CD8-positive, alpha-beta memory T cell (primary cell): ENCODE data around the gene STX16. TPM values are rescaled to one million over a fixed set of nuclear protein-coding genes. Genes with fewer than 3 reads are reported as not detected.
A peak's percentile ranks its signal among the peaks of the same experiment; 100 is the strongest.

Experiments
- CTCF ChIA-PET: fragments of 350-600 bp; sonication (Branson Sonifier 250); formaldehyde crosslinking; loops from one replicate; lab custom pipeline; 2021; ENCODE audit warnings: antibody characterized with exemption; lab: Charles Lee
- POLR2A ChIA-PET: fragments of 350-600 bp; sonication (Branson Sonifier 250); formaldehyde crosslinking; loops from one replicate; lab custom pipeline; 2021; ENCODE audit warnings: antibody characterized with exemption; lab: Charles Lee
- DNase-seq, 5 donors: peaks; one replicate each; pipeline versions ENCODE4 v3.0.0 to v3.0.0-alpha.2; 2020 to 2022; ENCODE audit warnings: mixed read lengths in 1 of 5
- H3K27ac ChIP-seq: one replicate; pipeline ENCODE4 v1.7.0; 2013; ENCODE audit warnings: low read depth, mild to moderate bottlenecking, low read length, moderate library complexity
- H3K27me3 ChIP-seq: 2 replicates; pipeline ENCODE4 v1.7.0; 2013; ENCODE audit warnings: low read length, mild to moderate bottlenecking; ENCODE audit not compliant: insufficient read depth, poor library complexity, severe bottlenecking
- H3K36me3 ChIP-seq: 2 replicates; pipeline ENCODE4 v1.7.0; 2013; ENCODE audit warnings: mild to moderate bottlenecking, low read length, moderate library complexity; ENCODE audit not compliant: insufficient read depth
- H3K4me1 ChIP-seq: 2 replicates; pipeline ENCODE4 v1.7.0; 2013; ENCODE audit warnings: mild to moderate bottlenecking, low read length, moderate library complexity; ENCODE audit not compliant: insufficient read depth
- H3K4me3 ChIP-seq: 2 replicates; pipeline ENCODE4 v1.7.0; 2013; ENCODE audit warnings: mild to moderate bottlenecking, low read length
- H3K9me3 ChIP-seq: 2 replicates; pipeline ENCODE4 v1.7.0; 2013; ENCODE audit warnings: mild to moderate bottlenecking, low read length
- H3K27ac Mint-ChIP-seq, 8 donors: one replicate each; pipeline ENCODE4 v1.8.0; 2020 to 2021; ENCODE audit warnings: mixed read lengths in 8 of 8, mild to moderate bottlenecking in 6 of 8, inconsistent platforms in 3 of 8, moderate library complexity in 3 of 8
- H3K27me3 Mint-ChIP-seq, 2 donors: one replicate each; pipeline ENCODE4 v1.8.0; 2020 to 2021; ENCODE audit warnings: mixed read lengths in 2 of 2, mild to moderate bottlenecking in 1 of 2, moderate library complexity in 1 of 2
- H3K36me3 Mint-ChIP-seq, 3 donors: one replicate each; pipeline ENCODE4 v1.8.0; 2020 to 2021; ENCODE audit warnings: mixed read lengths in 3 of 3, inconsistent platforms in 1 of 3, mild to moderate bottlenecking in 1 of 3
- H3K4me1 Mint-ChIP-seq, 3 donors: one replicate each; pipeline ENCODE4 v1.8.0; 2020 to 2021; ENCODE audit warnings: mixed read lengths in 3 of 3, inconsistent platforms in 1 of 3, mild to moderate bottlenecking in 1 of 3
- H3K4me3 Mint-ChIP-seq, 7 donors: one replicate each; pipeline ENCODE4 v1.8.0; 2020 to 2021; ENCODE audit warnings: mixed read lengths in 7 of 7, mild to moderate bottlenecking in 6 of 7, moderate library complexity in 4 of 7, inconsistent platforms in 2 of 7
- H3K9me3 Mint-ChIP-seq, 5 donors: one replicate each; pipeline ENCODE4 v1.8.0; 2020 to 2022; ENCODE audit warnings: mixed read lengths in 5 of 5, mild to moderate bottlenecking in 3 of 5, moderate library complexity in 2 of 5, inconsistent platforms in 1 of 5
- polyA plus RNA-seq: library from polyadenylated mRNA; unstranded; fragments of 300-500 nt; fragmentation: Illumina TruSeq; gene quantifications from one replicate; pipeline ENCODE4 v1.2.3, GENCODE V29; 2021
- total RNA-seq, 2 experiments: library from RNA; stranded (reverse); gene quantifications; one replicate each; pipeline ENCODE4 v1.2.3, GENCODE V29; 2021

Gene STX16
- total RNA-seq (10 to 100 TPM; 69.2 to 72.8 TPM), polyA plus RNA-seq (24.9 TPM)

GRCh38 chr20:58650776-58651558 lies at the start of gene STX16:
Gene STX16, plus strand, starts transcription at chr20:58651283. Its CDS starts 724 bp downstream, at chr20:58652007.
- Mint-ChIP-seq H3K4me3 (peak within 1 kb of the TSS; percentile 93 to 100 (median 98)), H3K9me3 (no peaks in the 10 kb centered on the region), H3K27me3 (peaks cover 0 to 3% of the 10 kb centered on the region in 2 donors), H3K36me3 (peaks cover 0 to 25% (median 1%) of the 10 kb centered on the region in 3 donors), H3K4me1 (peaks cover 23 to 44% (median 40%) of the 10 kb centered on the region in 3 donors), H3K27ac (peak within 1 kb of the TSS; percentile 98 to 100 (median 100))
- Histone ChIP-seq H3K27me3 (no peaks in the 10 kb centered on the region), H3K4me1 (peaks cover 31% of the 10 kb centered on the region), H3K36me3 (no peaks in the 10 kb centered on the region), H3K4me3 (peak within 1 kb of the TSS; percentile 95), H3K27ac (peak within 1 kb of the TSS; percentile 97), H3K9me3 (no peaks in the 10 kb centered on the region)
- ChIA-PET CTCF (interaction anchor here (0.7 to 4.9 kb wide), 10 partner anchors 9 to 415 kb away, joined by 3 to 30 read pairs (median 4); partner anchors contain the start of genes ATP5F1E, NPEPL1 and VAPB), POLR2A (interaction anchor here (0.6 to 2.0 kb wide), 16 partner anchors 9 to 438 kb away, joined by 3 to 17 read pairs (median 4); partner anchors contain the start of genes ATP5F1E, NELFCD, NPEPL1 and VAPB)
- DNase-seq, result peak; percentile 75 to 87 (median 76)

- Mint-ChIP-seq H3K9me3 (peaks cover 0 to 4% (median 0%) of the 10 kb centered on the region in 5 donors), H3K36me3 (no peaks in the 10 kb centered on the region), H3K4me1 (no peaks in the 10 kb centered on the region), H3K27me3 (peaks cover 5 to 11% of the 10 kb centered on the region in 2 donors), H3K4me3 (no peak overlapping the region), H3K27ac (no peak overlapping the region)
- Histone ChIP-seq H3K36me3 (no peaks in the 10 kb centered on the region), H3K4me1 (no peaks in the 10 kb centered on the region), H3K27ac (no peak overlapping the region), H3K9me3 (no peaks in the 10 kb centered on the region), H3K4me3 (no peak overlapping the region), H3K27me3 (no peaks in the 10 kb centered on the region)
- ChIA-PET CTCF (no interaction called here), POLR2A (no interaction called here)
- DNase-seq, result no peak
Observed at GRCh38 chr20:58602124-58602523, 49.0 kb upstream of the STX16 start.

GRCh38 chr20:58603721-58604120 lies 47.4 kb upstream of the STX16 start:
- H3K4me3 ChIP-seq, result no peak overlapping the region
- Mint-ChIP-seq H3K27ac (no peak overlapping the region), H3K36me3 (no peaks in the 10 kb centered on the region), H3K9me3 (peaks cover 0 to 4% (median 0%) of the 10 kb centered on the region in 5 donors), H3K4me3 (no peak overlapping the region), H3K4me1 (no peaks in the 10 kb centered on the region), H3K27me3 (peaks cover 0 to 11% of the 10 kb centered on the region in 2 donors)
- H3K4me1 ChIP-seq, result no peaks in the 10 kb centered on the region
- DNase-seq, result no peak
- no peak overlapping the region for H3K27ac ChIP-seq
- H3K27me3 ChIP-seq, result no peaks in the 10 kb centered on the region
- no peaks in the 10 kb centered on the region for H3K36me3 ChIP-seq
- ChIA-PET POLR2A (no interaction called here), CTCF (no interaction called here)
- H3K9me3 ChIP-seq, result no peaks in the 10 kb centered on the region

- no peaks in the 10 kb centered on the region for H3K4me1 Mint-ChIP-seq
- Histone ChIP-seq H3K27me3 (no peaks in the 10 kb centered on the region), H3K36me3 (no peaks in the 10 kb centered on the region), H3K4me1 (no peaks in the 10 kb centered on the region), H3K9me3 (no peaks in the 10 kb centered on the region), H3K27ac (no peak overlapping the region), H3K4me3 (no peak overlapping the region)
- H3K27ac Mint-ChIP-seq, result peak overlapping the region in 1 of 8 donors; percentile 84
- H3K27me3 Mint-ChIP-seq, result peaks cover 0 to 16% of the 10 kb centered on the region in 2 donors
- ChIA-PET CTCF (no interaction called here), POLR2A (no interaction called here)
- H3K36me3 Mint-ChIP-seq, result no peaks in the 10 kb centered on the region
- no peak overlapping the region for H3K4me3 Mint-ChIP-seq
- DNase-seq, result peak in 1 of 5 donors; percentile 12
- H3K9me3 Mint-ChIP-seq, result peaks cover 0 to 4% (median 0%) of the 10 kb centered on the region in 5 donors
Observed at GRCh38 chr20:58604128-58604881, 46.8 kb upstream of the STX16 start.

GRCh38 chr20:58605292-58606065 lies 45.6 kb upstream of the STX16 start:
- DNase-seq, result peak in 1 of 5 donors; percentile 30
- Histone ChIP-seq H3K9me3 (no peaks in the 10 kb centered on the region), H3K27me3 (no peaks in the 10 kb centered on the region), H3K4me3 (no peak overlapping the region), H3K36me3 (no peaks in the 10 kb centered on the region), H3K27ac (no peak overlapping the region), H3K4me1 (no peaks in the 10 kb centered on the region)
- CTCF ChIA-PET, result no interaction called here
- Mint-ChIP-seq H3K36me3 (no peaks in the 10 kb centered on the region), H3K27ac (no peak overlapping the region), H3K4me1 (no peaks in the 10 kb centered on the region), H3K9me3 (peaks cover 0 to 4% (median 0%) of the 10 kb centered on the region in 5 donors), H3K27me3 (peaks cover 0 to 16% of the 10 kb centered on the region in 2 donors), H3K4me3 (no peak overlapping the region)
- POLR2A ChIA-PET, result no interaction called here

- Histone ChIP-seq H3K36me3 (no peaks in the 10 kb centered on the region), H3K27ac (no peak overlapping the region), H3K27me3 (no peaks in the 10 kb centered on the region), H3K9me3 (no peaks in the 10 kb centered on the region), H3K4me3 (no peak overlapping the region), H3K4me1 (no peaks in the 10 kb centered on the region)
- peak in 1 of 5 donors; percentile 24 for DNase-seq
- Mint-ChIP-seq H3K36me3 (no peaks in the 10 kb centered on the region), H3K27me3 (peaks cover 2 to 16% of the 10 kb centered on the region in 2 donors), H3K4me1 (no peaks in the 10 kb centered on the region), H3K9me3 (peaks cover 0 to 4% (median 0%) of the 10 kb centered on the region in 5 donors), H3K27ac (no peak overlapping the region), H3K4me3 (no peak overlapping the region)
- ChIA-PET CTCF (no interaction called here), POLR2A (no interaction called here)
Observed at GRCh38 chr20:58606184-58606583, 44.9 kb upstream of the STX16 start.

- H3K4me1 ChIP-seq, result no peaks in the 10 kb centered on the region
- Mint-ChIP-seq H3K4me1 (no peaks in the 10 kb centered on the region), H3K27ac (peak overlapping the region in 1 of 8 donors; percentile 34), H3K36me3 (no peaks in the 10 kb centered on the region), H3K4me3 (no peak overlapping the region), H3K9me3 (peaks cover 0 to 2% (median 0%) of the 10 kb centered on the region in 5 donors), H3K27me3 (peaks cover 2 to 16% of the 10 kb centered on the region in 2 donors)
- H3K27ac ChIP-seq, result no peak overlapping the region
- ChIA-PET POLR2A (no interaction called here), CTCF (interaction anchor here (1.3 kb wide), 1 partner anchor 10 kb away, joined by 4 read pairs; no protein-coding TSS in a partner anchor)
- H3K36me3 ChIP-seq, result no peaks in the 10 kb centered on the region
- no peaks in the 10 kb centered on the region for H3K9me3 ChIP-seq
- H3K27me3 ChIP-seq, result no peaks in the 10 kb centered on the region
- DNase-seq, result no peak
- H3K4me3 ChIP-seq, result no peak overlapping the region
Observed at GRCh38 chr20:58608096-58608840, 42.8 kb upstream of the STX16 start.
